HG03439 (cell line): Measurements from ENCODE around the gene IL1B.
"Not testable (repeated sequence)": the region's sequence is repeated elsewhere in the genome, so short reads cannot be mapped to it uniquely, and the experiment has no call there.

Experiments
- ATAC-seq: cut with Tn5 transposase; IDR thresholded peaks from one replicate; pipeline ENCODE4 v1.9.1; 2021; ENCODE audit warnings: mild to moderate bottlenecking, moderate library complexity; ENCODE audit not compliant: unreplicated experiment

Gene IL1B

GRCh38 chr2:112850588-112850987, 14.0 kb upstream of the IL1B start:
- ATAC-seq = no peak

GRCh38 chr2:112849956-112850355, 13.4 kb upstream of the IL1B start:
- no peak for ATAC-seq

DNA sequence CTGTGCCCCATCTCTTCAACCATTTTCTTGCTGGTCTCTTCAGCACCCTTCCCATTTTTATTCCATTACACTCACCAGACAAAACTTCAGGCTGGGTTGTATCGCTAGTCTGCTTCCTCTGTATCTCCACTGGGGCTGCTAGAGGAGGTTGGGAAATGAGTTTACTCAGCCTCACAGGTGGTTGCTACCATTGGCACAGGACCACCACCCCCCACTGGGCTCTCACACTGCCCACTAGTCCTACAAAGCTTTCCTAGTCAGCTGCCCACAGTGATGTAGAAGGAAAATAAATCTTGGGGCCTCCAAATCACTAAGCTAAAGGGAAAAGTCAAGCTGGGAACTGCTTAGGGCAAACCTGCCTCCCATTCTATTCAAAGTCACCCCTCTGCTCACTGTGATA, 12.3 kb upstream of the IL1B start:
- ATAC-seq = no peak

DNA sequence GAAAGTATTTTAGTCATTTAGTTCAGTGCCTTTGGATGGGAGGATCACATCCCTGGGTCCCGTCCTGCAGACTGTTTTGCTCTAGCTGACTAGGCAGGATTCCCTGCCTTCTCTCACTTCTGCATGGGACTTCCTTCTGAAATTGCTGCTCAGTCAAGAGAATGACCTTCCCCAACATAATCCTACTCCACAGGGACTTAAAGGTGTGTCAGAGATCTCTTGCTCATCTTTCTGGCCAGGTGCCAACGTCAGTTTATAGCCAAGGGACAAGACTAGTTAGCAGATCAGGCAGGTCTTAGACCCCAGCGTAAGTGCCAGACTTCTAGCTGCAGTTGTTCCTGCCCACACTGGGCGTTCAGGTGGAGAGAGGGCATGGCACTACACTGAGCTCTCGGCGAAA, 9.5 kb upstream of the IL1B start:
- no peak for ATAC-seq

- no peak for ATAC-seq
Measured at GRCh38 chr2:112843836-112844235, 7.3 kb upstream of the IL1B start.

GRCh38 chr2:112843288-112843687, 6.7 kb upstream of the IL1B start:
- no peak for ATAC-seq

- ATAC-seq = no peak
Measured at GRCh38 chr2:112841295-112842044, 4.9 kb upstream of the IL1B start.

- no peak for ATAC-seq
Measured at GRCh38 chr2:112840068-112840445, 3.5 kb upstream of the IL1B start.

GRCh38 chr2:112839407-112840067, 3.0 kb upstream of the IL1B start:
- ATAC-seq = no peak

DNA sequence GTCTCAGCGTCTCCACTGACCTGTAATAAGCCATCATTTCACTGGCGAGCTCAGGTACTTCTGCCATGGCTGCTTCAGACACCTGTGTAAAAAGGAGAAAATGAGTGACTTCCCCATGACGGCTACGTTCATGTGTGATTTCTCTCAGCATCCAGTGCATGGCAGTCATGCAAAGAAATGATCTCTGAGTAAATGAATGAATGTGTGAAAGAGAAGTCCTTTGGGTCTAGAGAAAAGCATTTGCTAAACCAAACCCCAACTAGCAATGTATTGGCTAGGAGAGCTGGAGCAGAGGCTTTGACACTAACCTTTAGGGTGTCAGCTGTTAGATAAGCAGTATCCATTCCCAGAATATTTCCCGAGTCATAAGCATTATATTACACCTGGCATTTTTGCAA, 417 bp downstream of the IL1B start:
- ATAC-seq = no peak

DNA sequence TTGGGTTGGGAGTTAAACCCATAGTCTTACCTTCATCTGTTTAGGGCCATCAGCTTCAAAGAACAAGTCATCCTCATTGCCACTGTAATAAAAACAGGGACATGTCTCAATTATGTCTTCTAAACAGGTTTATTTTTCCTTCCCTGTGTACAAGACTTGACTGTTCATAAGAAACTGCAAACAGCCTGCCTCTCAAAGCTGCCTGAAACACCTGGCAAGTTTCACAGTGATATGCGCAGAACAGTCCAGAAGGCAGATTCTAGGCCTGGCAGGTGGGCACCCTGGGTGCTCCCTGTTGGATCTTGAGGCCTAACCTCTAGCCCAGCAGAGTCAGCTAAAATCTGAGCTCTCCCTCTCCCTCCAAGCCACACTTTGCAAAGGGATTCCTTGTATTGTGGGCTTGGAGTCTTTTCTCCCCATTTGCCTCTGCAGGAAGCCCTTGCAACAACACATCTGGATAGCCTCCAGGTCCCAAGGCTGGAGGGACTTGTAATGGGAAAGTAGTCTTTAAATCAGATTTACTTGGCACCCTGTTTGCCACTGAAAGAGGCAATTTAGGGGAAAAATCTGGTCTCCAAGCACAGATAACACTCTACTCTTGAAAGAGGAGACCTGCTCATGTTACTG, 930 bp downstream of the IL1B start:
- ATAC-seq = no peak

- no peak for ATAC-seq
Measured at GRCh38 chr2:112835061-112835501, 1.5 kb downstream of the IL1B start.

DNA sequence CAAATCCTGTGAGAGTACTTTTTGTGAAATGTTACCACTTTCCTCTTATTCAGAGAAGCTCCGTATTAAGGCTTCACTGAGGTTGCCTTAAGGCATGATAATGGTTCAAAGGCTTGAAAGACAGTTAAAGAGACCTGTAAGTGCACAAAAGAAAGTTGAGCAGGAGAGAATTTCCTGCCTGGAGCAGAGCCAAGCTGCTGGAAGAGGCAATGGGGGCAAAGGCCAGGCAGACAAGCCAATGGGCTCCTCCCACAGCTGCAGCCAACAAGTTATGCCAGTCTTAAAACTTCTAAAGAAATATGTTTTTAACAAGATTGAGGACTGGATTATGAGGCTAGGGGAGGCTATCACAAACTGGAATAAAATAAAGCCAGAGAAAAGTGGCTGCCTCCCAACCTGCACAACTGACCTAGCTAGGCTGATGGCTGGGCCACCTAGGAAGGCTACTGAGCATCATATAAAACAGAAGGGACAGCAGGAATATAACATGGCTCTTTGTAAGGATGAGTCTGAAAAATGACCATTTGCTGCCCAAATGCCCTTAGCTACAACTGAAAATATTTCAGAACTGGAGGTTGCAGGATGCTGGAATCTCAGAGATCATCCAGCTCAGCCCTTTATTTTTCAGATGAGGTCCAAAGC, 2.1 kb downstream of the IL1B start:
- no peak for ATAC-seq

GRCh38 chr2:112833976-112834375, 2.6 kb downstream of the IL1B start:
- ATAC-seq = no peak

DNA sequence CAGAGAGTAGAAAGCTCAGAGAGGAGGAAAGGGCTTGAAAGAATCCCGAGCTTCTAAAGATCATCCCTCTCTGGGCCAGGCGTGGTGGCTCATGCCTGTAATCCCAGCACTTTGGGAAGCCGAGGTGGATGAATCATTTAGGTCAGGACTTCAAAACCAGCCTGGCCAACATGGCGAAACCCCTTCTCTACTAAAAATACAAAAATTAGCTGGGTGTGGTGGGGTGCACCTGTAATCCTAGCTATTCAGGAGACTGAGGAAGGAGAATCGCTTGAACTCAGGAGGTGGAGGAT, 3.0 kb downstream of the IL1B start:
- ATAC-seq = not testable (repeated sequence)

- no peak for ATAC-seq
Measured at GRCh38 chr2:112832841-112833638, 3.5 kb downstream of the IL1B start.

GRCh38 chr2:112831946-112832840, 4.4 kb downstream of the IL1B start:
- no peak for ATAC-seq

DNA sequence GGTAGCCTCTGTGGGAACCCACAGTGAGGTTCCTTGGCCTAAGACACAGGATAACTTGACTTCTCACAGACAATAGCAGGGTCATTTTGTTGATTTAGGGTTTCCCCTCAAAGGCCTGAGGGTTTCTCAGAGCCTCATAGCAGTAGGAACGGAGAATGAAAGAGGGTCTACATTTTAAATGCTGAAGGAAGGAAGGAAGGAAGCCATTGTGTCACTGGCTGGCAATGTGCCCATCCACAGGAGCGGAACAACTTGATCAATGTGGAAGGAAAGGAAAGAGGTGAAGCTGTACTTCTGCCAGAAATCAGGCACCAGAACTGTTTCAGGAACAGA, 5.1 kb downstream of the IL1B start:
- ATAC-seq = no peak

- no peak for ATAC-seq
Measured at GRCh38 chr2:112830682-112831512, 5.7 kb downstream of the IL1B start.
